Muscle layer of colon (tissue), 2 donors: Measurements from ENCODE around the gene VSIG10L.

Experiments
- H3K27ac ChIP-seq: one replicate; pipeline ENCODE4 v1.7.0; 2013; ENCODE audit warnings: low read depth, mild to moderate bottlenecking, low read length, moderate library complexity
- H3K27me3 ChIP-seq, 2 donors: one replicate each; pipeline ENCODE4 v1.7.0; 2013; ENCODE audit warnings: low read length in 2 of 2, mild to moderate bottlenecking in 2 of 2; ENCODE audit not compliant: insufficient read depth in 2 of 2, control insufficient read depth in 1 of 2
- H3K36me3 ChIP-seq: one replicate; pipeline ENCODE4 v1.7.0; 2013; ENCODE audit warnings: mild to moderate bottlenecking, low read length; ENCODE audit not compliant: insufficient read depth
- H3K4me1 ChIP-seq: one replicate; pipeline ENCODE4 v1.7.0; 2013; ENCODE audit warnings: mild to moderate bottlenecking, low read length; ENCODE audit not compliant: insufficient read depth
- H3K4me3 ChIP-seq, 2 donors: one replicate each; pipeline ENCODE4 v1.7.0; 2013; ENCODE audit warnings: low read length in 2 of 2, low read depth in 1 of 2, mild to moderate bottlenecking in 1 of 2, moderate library complexity in 1 of 2
- H3K9ac ChIP-seq: one replicate; pipeline ENCODE4 v1.7.0; 2013; ENCODE audit warnings: low read length
- H3K9me3 ChIP-seq: one replicate; pipeline ENCODE4 v1.7.0; 2013; ENCODE audit warnings: mild to moderate bottlenecking, low read length
- donor health status: abdominal sarcoma.
- donor health status: Adenocarcinoma of cecum.

Gene VSIG10L

DNA sequence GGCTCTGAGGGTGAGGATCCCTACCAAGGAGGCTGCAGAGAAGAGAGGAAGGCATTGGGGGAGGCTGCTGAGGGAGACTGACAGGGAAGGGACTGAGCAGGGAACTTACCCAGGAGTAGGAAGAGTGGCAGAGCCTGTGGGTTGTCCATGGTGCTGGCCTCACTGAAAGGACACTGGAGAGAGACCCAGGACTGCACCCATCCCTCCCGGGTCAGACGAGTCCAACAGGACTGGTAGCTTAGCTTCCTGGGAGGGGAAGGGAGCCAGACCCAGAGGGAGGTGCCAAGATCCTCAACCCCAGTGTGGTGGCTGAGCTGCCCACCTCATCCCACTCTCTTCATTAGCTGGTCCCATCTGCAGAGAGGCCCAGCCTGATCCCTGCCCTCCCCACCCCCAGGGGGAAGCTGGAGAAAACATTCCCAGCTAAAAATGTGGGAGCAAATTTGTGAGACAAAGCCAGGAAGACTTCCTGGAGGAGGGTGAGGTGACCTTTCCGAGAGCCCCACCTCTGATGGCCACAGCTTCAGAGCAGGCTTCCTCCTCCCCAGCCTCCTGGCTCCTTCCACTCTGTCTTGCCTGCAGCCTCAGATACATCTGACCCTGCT, at the start of gene VSIG10L:
TSS of gene VSIG10L (minus strand) at position 164 of the 605 bp plus-strand sequence. CDS start at position 149, 15 bp downstream.
- Histone ChIP-seq H3K4me3 (no peak within 1 kb of the TSS), H3K36me3 (peaks cover 4% of the 10 kb centered on the region), H3K4me1 (peaks cover 9% of the 10 kb centered on the region), H3K9me3 (no peaks in the 10 kb centered on the region), H3K27me3 (no peaks in the 10 kb centered on the region), H3K27ac (no peak within 1 kb of the TSS), H3K9ac (no peak within 1 kb of the TSS)

DNA sequence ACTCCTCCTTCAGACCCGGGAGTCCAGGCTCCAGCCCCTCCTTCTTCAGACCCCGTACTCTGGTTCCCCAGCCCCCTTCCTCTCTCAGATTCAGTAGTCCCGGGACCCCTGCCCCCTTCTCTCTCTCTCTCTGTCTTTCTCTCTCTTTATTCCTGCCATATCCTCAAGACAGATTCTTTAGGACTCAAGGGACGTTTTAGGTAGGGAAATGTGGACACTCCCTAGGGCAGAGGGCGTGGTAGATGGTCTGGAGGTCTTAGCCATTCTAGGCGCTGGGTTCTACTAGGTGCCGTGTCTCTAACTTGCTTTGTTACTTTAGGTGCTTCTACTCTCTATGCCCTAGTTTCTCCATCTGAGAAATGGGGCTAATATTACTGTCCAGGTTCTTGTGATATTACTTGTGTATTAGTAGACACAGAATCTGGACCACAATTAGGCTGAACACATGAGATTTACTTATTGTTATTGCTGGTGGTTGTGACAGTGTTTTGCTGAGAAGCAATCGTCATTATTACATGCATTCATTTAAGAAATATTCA, 49.2 kb upstream of the VSIG10L start:
- Histone ChIP-seq H3K9ac (no peak overlapping the region), H3K36me3 (no peaks in the 10 kb centered on the region), H3K9me3 (no peaks in the 10 kb centered on the region), H3K4me1 (peaks cover 11% of the 10 kb centered on the region), H3K27me3 (no peaks in the 10 kb centered on the region), H3K27ac (no peak overlapping the region), H3K4me3 (no peak overlapping the region)

DNA sequence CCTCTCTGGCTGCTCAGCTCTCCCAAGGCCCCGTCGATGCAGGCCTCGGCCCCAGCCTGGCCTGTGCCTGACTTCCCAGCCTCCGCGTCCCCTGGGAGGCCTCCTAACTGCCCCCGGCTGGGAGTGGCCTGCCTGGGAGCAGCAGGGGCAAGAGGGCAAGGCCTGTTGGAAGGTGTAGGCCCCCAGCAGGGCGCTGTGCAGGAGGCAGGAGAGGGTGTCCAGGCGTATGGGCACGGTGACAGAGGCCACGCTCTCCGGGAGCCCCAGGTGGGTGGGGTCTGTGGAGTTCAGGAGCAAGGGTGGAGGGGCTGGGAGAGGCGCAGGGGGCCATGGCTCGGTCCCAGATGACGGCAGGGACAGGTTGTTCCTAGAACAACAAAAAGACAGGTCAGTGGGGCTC, 47.2 kb upstream of the VSIG10L start:
- H3K27me3 ChIP-seq, result no peaks in the 10 kb centered on the region
- H3K9me3 ChIP-seq, result no peaks in the 10 kb centered on the region
- H3K36me3 ChIP-seq, result no peaks in the 10 kb centered on the region
- peaks cover 5% of the 10 kb centered on the region for H3K4me1 ChIP-seq
- no peak overlapping the region for H3K9ac ChIP-seq
- H3K4me3 ChIP-seq, result no peak overlapping the region
- H3K27ac ChIP-seq, result no peak overlapping the region

DNA sequence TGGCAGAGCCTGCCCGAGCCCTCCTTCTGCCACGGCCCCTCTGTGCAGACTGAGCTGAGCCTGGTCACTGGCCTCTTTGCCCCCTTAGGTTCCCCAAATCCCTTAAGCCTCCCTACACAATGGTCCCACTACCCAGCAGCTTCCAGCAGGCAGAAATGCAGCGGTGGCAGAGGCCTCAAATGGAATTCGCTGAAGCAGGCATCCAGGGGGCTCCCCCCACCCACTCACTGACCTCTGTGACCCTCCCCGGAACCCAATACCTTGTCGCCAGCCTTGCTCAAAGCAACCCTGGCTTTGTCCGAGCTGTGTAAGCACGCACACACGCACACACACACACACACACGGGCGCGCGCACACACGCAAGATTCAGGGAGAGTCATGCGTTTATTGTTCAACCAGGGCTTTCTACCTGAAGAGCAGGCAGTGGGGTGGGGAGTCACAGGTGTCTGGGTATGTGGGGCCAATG, 46.0 kb upstream of the VSIG10L start, which contains the start of gene LIM2:
TSS of gene LIM2 (minus strand) at position 51 of the 466 bp plus-strand sequence. CDS start 531 bp downstream, outside the sequence.
- Histone ChIP-seq H3K4me3 (no peak within 1 kb of the TSS), H3K9me3 (no peaks in the 10 kb centered on the region), H3K36me3 (no peaks in the 10 kb centered on the region), H3K27ac (no peak within 1 kb of the TSS), H3K27me3 (no peaks in the 10 kb centered on the region), H3K9ac (no peak within 1 kb of the TSS), H3K4me1 (no peaks in the 10 kb centered on the region)

DNA sequence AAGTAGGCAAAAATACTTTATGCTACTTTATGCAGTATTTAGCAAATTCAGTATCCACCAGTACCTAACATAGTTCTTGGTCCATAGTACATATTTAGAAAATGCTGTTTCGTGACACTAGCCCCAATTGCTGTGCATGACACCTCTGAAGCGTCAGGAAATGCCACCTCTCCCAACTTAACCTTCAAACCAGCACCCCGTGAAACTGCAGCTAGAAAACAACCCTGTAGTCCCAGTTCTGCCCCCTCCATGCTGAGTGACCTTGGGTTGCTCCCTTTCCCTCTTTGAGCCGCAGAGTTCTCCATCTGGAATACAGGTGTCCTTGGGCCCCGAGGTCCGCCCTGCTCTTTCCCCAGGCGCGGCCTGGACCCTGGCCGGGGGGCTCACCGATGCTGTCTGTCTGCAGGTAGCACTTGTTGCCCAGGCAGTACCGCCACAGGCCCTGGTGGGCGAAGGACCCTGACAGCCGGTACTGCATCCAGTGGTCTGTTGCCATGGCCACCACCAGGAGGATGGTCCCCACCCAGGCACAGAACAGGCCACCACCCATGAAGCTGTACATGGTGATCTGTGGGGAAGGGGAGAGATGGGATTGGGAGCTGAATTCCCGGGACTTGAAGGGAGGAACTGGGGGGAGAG, 45.1 kb upstream of the VSIG10L start:
- no peaks in the 10 kb centered on the region for H3K27me3 ChIP-seq
- no peaks in the 10 kb centered on the region for H3K9me3 ChIP-seq
- no peak overlapping the region for H3K9ac ChIP-seq
- H3K27ac ChIP-seq, result no peak overlapping the region
- no peaks in the 10 kb centered on the region for H3K4me1 ChIP-seq
- no peaks in the 10 kb centered on the region for H3K36me3 ChIP-seq
- no peak overlapping the region for H3K4me3 ChIP-seq

DNA sequence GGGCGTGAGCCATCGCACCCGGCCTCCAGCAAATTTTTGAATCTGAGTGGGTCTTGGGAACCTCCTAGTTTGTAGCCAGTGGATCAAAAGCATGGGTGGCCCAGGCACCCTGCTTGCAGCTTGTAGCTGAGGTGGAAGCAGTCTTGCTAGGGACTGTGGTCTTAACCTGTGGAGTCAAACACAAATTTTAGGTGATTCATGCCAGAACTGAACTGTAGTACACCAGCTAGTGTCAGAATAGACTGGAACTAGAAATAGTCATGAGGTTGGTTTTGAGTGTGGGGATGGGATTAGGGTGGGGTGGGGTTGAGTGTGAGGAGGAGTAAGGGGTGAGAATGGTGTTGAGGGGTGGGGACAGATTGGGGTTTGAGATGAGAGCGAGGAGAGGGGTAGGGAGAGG, 40.1 kb upstream of the VSIG10L start:
- H3K27me3 ChIP-seq, result no peaks in the 10 kb centered on the region
- no peak overlapping the region for H3K27ac ChIP-seq
- H3K9me3 ChIP-seq, result no peaks in the 10 kb centered on the region
- H3K4me1 ChIP-seq, result no peaks in the 10 kb centered on the region
- H3K9ac ChIP-seq, result no peak overlapping the region
- H3K36me3 ChIP-seq, result no peaks in the 10 kb centered on the region
- no peak overlapping the region for H3K4me3 ChIP-seq

DNA sequence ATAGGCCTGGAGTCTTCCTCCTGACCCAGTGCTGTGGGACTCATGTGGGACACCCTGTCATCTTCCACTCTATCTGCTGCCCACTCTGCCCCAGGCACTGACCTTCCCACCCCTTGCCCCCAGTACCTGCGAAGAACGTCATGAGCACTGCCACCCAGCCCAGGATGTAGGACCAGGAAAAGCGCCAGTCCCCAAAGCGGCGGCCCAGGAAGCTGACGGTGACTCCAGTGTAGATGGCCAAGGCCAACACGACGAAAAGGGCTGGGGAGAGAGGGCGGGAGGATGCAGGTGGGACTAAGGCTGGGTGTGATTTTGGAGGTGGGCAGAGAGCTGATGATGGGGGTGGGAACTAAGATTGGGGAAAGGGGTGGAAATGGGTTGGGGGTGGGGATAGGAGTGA, 38.4 kb upstream of the VSIG10L start:
- Histone ChIP-seq H3K27ac (no peak overlapping the region), H3K4me1 (no peaks in the 10 kb centered on the region), H3K9me3 (no peaks in the 10 kb centered on the region), H3K27me3 (no peaks in the 10 kb centered on the region), H3K4me3 (no peak overlapping the region), H3K9ac (no peak overlapping the region), H3K36me3 (no peaks in the 10 kb centered on the region)

DNA sequence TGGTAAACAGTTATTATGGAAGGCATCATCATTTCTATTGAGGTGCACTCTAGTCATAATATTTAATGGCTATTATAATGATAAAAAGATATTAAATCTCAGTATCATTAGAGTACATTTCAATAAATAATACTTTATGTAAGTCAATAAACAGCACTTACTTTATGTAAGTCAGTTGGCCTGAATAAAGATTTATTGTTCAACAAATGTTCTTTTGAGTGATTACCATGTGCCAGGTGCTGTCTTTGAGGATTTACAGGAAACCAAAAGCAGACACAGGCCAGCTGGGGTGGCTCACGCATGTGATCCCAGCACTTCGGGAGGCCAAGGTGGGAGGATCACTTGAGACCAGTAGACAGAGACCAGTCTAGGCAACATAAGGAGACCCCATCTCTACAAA, 35.5 kb upstream of the VSIG10L start:
- H3K4me3 ChIP-seq, result no peak overlapping the region
- H3K36me3 ChIP-seq, result no peaks in the 10 kb centered on the region
- H3K4me1 ChIP-seq, result no peaks in the 10 kb centered on the region
- H3K9ac ChIP-seq, result no peak overlapping the region
- no peaks in the 10 kb centered on the region for H3K9me3 ChIP-seq
- no peaks in the 10 kb centered on the region for H3K27me3 ChIP-seq
- no peak overlapping the region for H3K27ac ChIP-seq

DNA sequence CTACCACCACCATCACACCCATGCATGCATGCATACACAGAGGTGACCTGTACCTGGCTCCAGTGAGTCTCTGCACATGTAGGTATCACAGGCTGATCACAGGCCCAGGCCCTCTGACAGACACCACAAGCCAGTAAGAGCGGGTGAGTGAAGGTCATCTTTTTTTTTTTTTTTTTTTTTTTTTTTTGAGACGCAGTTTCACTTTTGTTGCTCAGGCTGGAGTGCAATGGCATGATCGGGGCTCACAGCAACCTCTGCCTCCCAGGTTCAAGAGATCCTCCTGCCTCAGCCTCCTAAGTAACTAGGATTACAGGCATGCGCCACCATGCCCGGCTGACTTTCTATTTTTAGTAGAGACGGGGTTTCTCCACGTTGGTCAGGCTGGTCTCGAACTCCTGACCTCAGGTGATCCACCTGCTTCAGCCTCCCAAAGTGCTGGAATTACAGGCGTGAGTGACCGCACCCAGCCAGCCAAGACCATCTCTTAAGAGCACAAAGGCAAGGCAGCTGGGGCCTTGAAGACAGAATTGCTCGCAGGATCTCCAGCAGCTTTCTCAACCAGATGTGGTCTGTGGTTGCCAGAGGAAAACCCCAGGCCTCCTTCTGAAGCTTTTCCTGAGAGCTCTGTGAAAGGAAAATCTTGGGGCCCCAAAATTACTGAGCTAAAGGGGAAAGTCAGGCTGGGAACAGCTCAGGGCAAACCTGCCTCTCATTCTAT, 33.7 kb upstream of the VSIG10L start:
- no peaks in the 10 kb centered on the region for H3K27me3 ChIP-seq
- H3K27ac ChIP-seq, result no peak overlapping the region
- no peaks in the 10 kb centered on the region for H3K9me3 ChIP-seq
- H3K9ac ChIP-seq, result no peak overlapping the region
- H3K4me1 ChIP-seq, result no peaks in the 10 kb centered on the region
- H3K36me3 ChIP-seq, result no peaks in the 10 kb centered on the region
- H3K4me3 ChIP-seq, result no peak overlapping the region

DNA sequence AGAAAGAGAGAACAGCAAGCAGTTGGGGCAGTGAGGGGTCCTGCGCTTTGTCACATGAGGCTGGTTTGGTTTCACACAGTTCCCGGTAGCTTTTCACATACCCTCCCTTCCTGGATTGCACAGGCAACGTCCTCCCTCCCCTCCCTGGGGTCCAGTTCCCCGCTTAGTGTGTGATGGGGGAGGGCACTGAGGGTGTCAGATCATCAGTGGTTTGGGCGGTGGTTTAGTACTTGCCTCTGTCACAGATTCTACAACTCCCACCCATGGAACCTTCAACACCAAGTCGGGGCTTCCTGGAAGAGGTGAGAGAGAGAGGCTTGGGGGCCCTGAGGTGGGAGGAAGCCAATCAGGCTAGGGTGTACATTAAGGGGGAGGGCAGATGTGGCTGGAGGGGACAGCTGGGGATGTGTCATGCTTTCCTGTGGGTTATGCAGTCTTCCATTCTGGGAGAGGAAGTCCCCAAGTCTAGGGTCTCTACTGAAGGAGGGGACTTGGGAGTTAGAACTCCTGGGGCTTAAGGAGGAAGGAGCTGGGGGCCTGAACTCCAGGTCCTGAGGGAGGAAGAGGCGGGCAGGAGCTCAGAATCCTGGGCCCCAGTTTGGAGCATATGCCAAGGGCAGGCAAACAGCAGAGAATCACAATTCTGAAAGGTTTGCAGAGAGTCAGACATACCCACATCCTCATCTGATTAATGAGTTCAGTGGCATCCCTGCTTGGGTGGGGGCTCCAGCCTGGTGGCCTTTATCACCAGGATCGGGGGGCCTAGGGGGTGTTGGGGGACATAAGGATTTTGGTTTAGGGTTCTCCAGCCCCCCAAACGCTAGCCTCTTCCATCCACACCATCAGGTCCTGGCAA, 30.9 kb upstream of the VSIG10L start, which contains the start of gene NKG7:
TSS of gene NKG7 (minus strand) at position 6 of the 856 bp plus-strand sequence. CDS start 119 bp downstream, outside the sequence.
- Histone ChIP-seq H3K4me1 (peaks cover 6% of the 10 kb centered on the region), H3K4me3 (no peak within 1 kb of the TSS), H3K36me3 (no peaks in the 10 kb centered on the region), H3K27ac (no peak within 1 kb of the TSS), H3K27me3 (no peaks in the 10 kb centered on the region), H3K9ac (no peak within 1 kb of the TSS), H3K9me3 (no peaks in the 10 kb centered on the region)
